HEK293 (cell line): Measurements from ENCODE around the gene ECI1.

Source experiments
- CTCF ChIA-PET: fragments of 350-600 bp; formaldehyde crosslinking; extraction: SDS; loops from one replicate; lab custom pipeline; 2021; ENCODE audit warnings: antibody characterized with exemption; lab: Yijun Ruan, JAX
- POLR2A ChIA-PET: fragments of 300-600 bp; formaldehyde crosslinking; extraction: SDS; loops from one replicate; lab custom pipeline; 2020; ENCODE audit warnings: antibody characterized with exemption, inconsistent platforms; lab: Yijun Ruan, JAX
- H3K27ac ChIP-seq: fragments of 200-500 bp; sonication (Bioruptor generic); 2 replicates; pipeline ENCODE4 v1.5.1; 2014; ENCODE audit warnings: low read depth, low read length, control low read depth, inconsistent platforms; ENCODE audit errors: extremely low read depth
- H3K36me3 ChIP-seq, 2 experiments: fragments of 200-500 bp in 1 of 2; sonication (Bioruptor generic) in 1 of 2; 1 replicate in 1 of 2; 2 replicates in 1 of 2; pipeline ENCODE4 v1.5.1; 2014 to 2017; ENCODE audit warnings: inconsistent platforms in 2 of 2, low read length in 2 of 2; ENCODE audit not compliant: control insufficient read depth in 2 of 2, insufficient read depth in 1 of 2
- H3K4me1 ChIP-seq: fragments of 200-500 bp; sonication (Bioruptor generic); 2 replicates; pipeline ENCODE4 v1.5.1; 2014; ENCODE audit warnings: mild to moderate bottlenecking, low read length, inconsistent platforms; ENCODE audit not compliant: control insufficient read depth, insufficient read depth
- H3K4me3 ChIP-seq: 2 replicates; pipeline ENCODE4 v1.5.1; 2011; ENCODE audit warnings: low read depth, mild to moderate bottlenecking, control low read depth, low read length, moderate library complexity
- H3K9me3 ChIP-seq: fragments of 200-500 bp; sonication (Bioruptor generic); 2 replicates; pipeline ENCODE4 v1.5.1; 2014; ENCODE audit warnings: low read depth, low read length, inconsistent platforms; ENCODE audit not compliant: control insufficient read depth, insufficient read depth
- BCL11B ChIP-seq: fragments of 450-650 bp; formaldehyde crosslinking; IDR thresholded peaks from 2 replicates; pipeline ENCODE4 v1.5.1; 2016; ENCODE audit warnings: low read depth, missing biosample characterization, missing genetic modification characterization
- FEZF1 ChIP-seq: fragments of 450-650 bp; formaldehyde crosslinking; IDR thresholded peaks from 2 replicates; pipeline ENCODE4 v1.5.1; 2016; ENCODE audit warnings: missing biosample characterization, missing genetic modification characterization
- GLIS2 ChIP-seq: fragments of 450-650 bp; formaldehyde crosslinking; IDR thresholded peaks from 2 replicates; pipeline ENCODE4 v1.5.1; 2016; ENCODE audit warnings: missing biosample characterization, missing genetic modification characterization
- ZBTB8A ChIP-seq: fragments of 450-650 bp; formaldehyde crosslinking; IDR thresholded peaks from 2 replicates; pipeline ENCODE4 v1.5.1; 2016; ENCODE audit warnings: missing biosample characterization, missing genetic modification characterization
- ZEB2 ChIP-seq: fragments of 450-650 bp; formaldehyde crosslinking; IDR thresholded peaks from 2 replicates; pipeline ENCODE4 v1.5.1; 2016; ENCODE audit warnings: missing biosample characterization, missing genetic modification characterization
- ZIC2 ChIP-seq: fragments of 450-650 bp; formaldehyde crosslinking; IDR thresholded peaks from 2 replicates; pipeline ENCODE4 v1.5.1; 2016; ENCODE audit warnings: missing biosample characterization, missing genetic modification characterization
- ZNF140 ChIP-seq: fragments of 450-650 bp; formaldehyde crosslinking; IDR thresholded peaks from 2 replicates; pipeline ENCODE4 v1.5.1; 2016; ENCODE audit warnings: missing biosample characterization, missing genetic modification characterization
- ZNF202 ChIP-seq: fragments of 450-650 bp; formaldehyde crosslinking; IDR thresholded peaks from 2 replicates; pipeline ENCODE4 v1.5.1; 2016; ENCODE audit warnings: missing biosample characterization, missing genetic modification characterization, borderline replicate concordance
- ZNF423 ChIP-seq: fragments of 450-650 bp; formaldehyde crosslinking; IDR thresholded peaks from 2 replicates; pipeline ENCODE4 v1.5.1; 2016; ENCODE audit warnings: missing biosample characterization, missing genetic modification characterization
- ZNF426 ChIP-seq: fragments of 450-650 bp; formaldehyde crosslinking; IDR thresholded peaks from 2 replicates; pipeline ENCODE4 v1.5.1; 2017; ENCODE audit warnings: missing biosample characterization, missing genetic modification characterization, mild to moderate bottlenecking, inconsistent platforms, moderate library complexity
- ZNF510 ChIP-seq: fragments of 450-650 bp; formaldehyde crosslinking; IDR thresholded peaks from 2 replicates; pipeline ENCODE4 v1.5.1; 2018; ENCODE audit warnings: mild to moderate bottlenecking, missing genetic modification characterization, missing biosample characterization; ENCODE audit not compliant: insufficient replicate concordance
- ZNF548 ChIP-seq: fragments of 450-650 bp; formaldehyde crosslinking; IDR thresholded peaks from 2 replicates; pipeline ENCODE4 v1.5.1; 2016; ENCODE audit warnings: missing biosample characterization, missing genetic modification characterization
- ZNF600 ChIP-seq: fragments of 450-650 bp; formaldehyde crosslinking; IDR thresholded peaks from 2 replicates; pipeline ENCODE4 v1.5.1; 2016; ENCODE audit warnings: missing biosample characterization, missing genetic modification characterization
- ZNF785 ChIP-seq: fragments of 450-650 bp; formaldehyde crosslinking; IDR thresholded peaks from 2 replicates; pipeline ENCODE4 v1.5.1; 2016; ENCODE audit warnings: missing biosample characterization, missing genetic modification characterization
- ZNF792 ChIP-seq: fragments of 450-650 bp; formaldehyde crosslinking; IDR thresholded peaks from 2 replicates; pipeline ENCODE4 v1.5.1; 2016; ENCODE audit warnings: missing biosample characterization, missing genetic modification characterization
- TF ChIP-seq, protein P1 (sequence below): fragments of 450-650 bp; formaldehyde crosslinking; IDR thresholded peaks from 2 replicates; pipeline ENCODE4 v1.5.1; 2016; ENCODE audit warnings: missing biosample characterization, missing genetic modification characterization
- TF ChIP-seq, protein P2 (sequence below): fragments of 450-650 bp; formaldehyde crosslinking; IDR thresholded peaks from 2 replicates; pipeline ENCODE4 v1.5.1; 2017; ENCODE audit warnings: missing biosample characterization, missing genetic modification characterization

The ECI1 gene

DNA sequence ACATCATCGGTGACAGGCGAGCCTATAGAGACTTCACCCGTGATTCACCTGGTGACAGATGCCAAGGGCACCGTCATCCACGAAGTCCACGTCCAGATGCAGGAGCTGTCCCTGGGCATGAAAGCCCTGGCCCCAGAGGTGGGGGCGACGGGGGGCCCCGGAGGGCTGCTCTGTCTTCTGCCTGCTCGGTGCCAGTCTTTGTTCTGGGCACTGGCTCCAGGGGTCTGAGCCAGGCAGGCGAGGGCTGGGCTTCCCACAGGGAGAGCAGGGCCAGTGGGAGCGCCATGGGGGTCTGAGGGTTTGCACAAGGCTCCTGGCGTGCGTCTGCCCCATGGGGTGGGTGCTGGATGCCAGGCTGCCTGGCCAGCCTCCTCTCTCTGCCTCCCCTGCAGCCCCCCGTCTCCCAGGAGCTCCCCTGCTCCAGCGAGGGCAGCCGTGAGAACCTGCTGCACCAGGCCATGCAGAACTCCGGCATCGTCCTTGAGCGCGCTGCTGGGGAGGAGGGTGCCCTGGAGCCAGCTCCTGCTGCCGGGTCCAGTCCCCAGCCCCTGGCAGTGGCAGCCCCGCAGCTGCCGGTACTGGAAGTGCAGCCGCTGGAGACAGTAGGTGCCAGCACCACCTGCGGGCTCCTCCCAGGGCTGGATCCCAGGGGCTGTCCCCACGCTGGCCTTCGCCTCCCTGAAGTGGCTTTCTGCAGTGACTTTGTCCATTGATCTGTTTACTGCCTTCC, 18.2 kb downstream of the ECI1 start:
- no peak overlapping the region for H3K27ac ChIP-seq
- TF ChIP-seq, protein P1, sequence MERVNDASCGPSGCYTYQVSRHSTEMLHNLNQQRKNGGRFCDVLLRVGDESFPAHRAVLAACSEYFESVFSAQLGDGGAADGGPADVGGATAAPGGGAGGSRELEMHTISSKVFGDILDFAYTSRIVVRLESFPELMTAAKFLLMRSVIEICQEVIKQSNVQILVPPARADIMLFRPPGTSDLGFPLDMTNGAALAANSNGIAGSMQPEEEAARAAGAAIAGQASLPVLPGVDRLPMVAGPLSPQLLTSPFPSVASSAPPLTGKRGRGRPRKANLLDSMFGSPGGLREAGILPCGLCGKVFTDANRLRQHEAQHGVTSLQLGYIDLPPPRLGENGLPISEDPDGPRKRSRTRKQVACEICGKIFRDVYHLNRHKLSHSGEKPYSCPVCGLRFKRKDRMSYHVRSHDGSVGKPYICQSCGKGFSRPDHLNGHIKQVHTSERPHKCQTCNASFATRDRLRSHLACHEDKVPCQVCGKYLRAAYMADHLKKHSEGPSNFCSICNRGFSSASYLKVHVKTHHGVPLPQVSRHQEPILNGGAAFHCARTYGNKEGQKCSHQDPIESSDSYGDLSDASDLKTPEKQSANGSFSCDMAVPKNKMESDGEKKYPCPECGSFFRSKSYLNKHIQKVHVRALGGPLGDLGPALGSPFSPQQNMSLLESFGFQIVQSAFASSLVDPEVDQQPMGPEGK (tag by site-specific recombination) = 0 out of 2 replicates have a peak, but pooled peaks have one; percentile 12
- TF ChIP-seq ZIC2 (0 out of 2 replicates have a peak, but pooled peaks have one; percentile 34), ZNF423 (tag by site-specific recombination) (no peak), ZNF140 (tag by site-specific recombination) (no peak), ZNF600 (0 out of 2 replicates have a peak, but pooled peaks have one; percentile 8)
- TF ChIP-seq, protein P2, sequence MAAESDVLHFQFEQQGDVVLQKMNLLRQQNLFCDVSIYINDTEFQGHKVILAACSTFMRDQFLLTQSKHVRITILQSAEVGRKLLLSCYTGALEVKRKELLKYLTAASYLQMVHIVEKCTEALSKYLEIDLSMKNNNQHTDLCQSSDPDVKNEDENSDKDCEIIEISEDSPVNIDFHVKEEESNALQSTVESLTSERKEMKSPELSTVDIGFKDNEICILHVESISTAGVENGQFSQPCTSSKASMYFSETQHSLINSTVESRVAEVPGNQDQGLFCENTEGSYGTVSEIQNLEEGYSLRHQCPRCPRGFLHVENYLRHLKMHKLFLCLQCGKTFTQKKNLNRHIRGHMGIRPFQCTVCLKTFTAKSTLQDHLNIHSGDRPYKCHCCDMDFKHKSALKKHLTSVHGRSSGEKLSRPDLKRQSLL (tag by site-specific recombination) = peak; percentile 68; the same call in 1 of the 2 replicates
- no peaks in the 10 kb centered on the region for H3K9me3 ChIP-seq
- POLR2A ChIA-PET = interaction anchor here (0.9 to 2.0 kb wide), 4 partner anchors 10 to 78 kb away, joined by 3 to 6 read pairs (median 4); partner anchors contain the start of genes E4F1, ECI1 and TRAF7
- CTCF ChIA-PET = no interaction called here
- H3K4me3 ChIP-seq = no peak overlapping the region
- peaks cover 0 to 76% of the 10 kb centered on the region in 2 experiments; a peak in 1 of 3 replicates for H3K36me3 ChIP-seq
- peaks cover 4% of the 10 kb centered on the region; the same call in 1 of the 2 replicates for H3K4me1 ChIP-seq

DNA sequence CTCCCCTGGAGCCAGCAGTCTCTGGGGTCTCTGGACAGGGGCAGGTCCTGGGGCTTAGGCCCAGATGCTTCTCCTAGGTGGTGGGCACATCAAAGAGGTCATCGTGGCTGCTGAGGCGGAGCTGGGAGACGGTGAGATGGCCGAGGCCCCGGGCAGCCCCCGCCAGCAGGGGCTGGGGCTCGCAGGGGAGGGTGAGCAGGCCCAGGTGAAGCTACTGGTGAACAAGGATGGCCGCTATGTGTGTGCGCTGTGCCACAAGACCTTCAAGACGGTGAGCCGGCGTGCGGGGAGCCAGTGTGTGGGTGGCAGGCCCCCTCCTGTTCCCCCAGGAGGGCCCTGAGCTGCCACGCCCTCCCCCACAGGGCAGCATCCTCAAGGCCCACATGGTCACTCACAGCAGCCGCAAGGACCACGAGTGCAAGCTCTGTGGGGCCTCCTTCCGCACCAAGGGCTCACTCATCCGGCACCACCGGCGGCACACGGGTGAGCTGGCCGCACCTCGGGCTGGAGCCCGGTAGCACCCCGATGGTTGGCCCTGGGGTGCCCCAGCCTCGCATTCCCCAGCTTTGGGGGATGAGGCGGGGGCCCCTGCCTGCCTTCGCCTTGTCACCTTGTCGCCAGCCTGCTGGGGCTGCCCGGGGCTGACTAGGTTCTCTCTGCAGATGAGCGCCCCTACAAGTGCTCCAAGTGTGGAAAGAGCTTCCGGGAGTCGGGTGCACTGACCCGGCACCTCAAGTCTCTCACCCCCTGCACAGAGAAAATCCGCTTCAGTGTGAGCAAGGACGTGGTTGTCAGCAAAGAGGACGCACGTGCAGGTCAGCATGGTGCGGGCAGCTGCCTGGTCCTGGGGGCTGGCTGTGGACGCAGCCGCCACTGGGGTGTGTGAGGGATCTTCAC, 19.0 kb downstream of the ECI1 start:
- POLR2A ChIA-PET = interaction anchor here (0.8 to 2.0 kb wide), 5 partner anchors 9 to 77 kb away, joined by 3 to 6 read pairs (median 3); partner anchors contain the start of genes E4F1, ECI1, PGP and TRAF7
- TF ChIP-seq ZNF548 (tag by site-specific recombination) (no peak), ZNF510 (tag by site-specific recombination) (no peak), ZEB2 (tag by site-specific recombination) (no peak), ZNF426 (tag by site-specific recombination) (no peak), ZNF785 (tag by site-specific recombination) (no peak), ZNF600 (0 out of 2 replicates have a peak, but pooled peaks have one; percentile 35), ZNF792 (tag by site-specific recombination) (no peak), ZBTB8A (tag by site-specific recombination) (no peak), BCL11B (tag by site-specific recombination) (no peak), GLIS2 (peak; percentile 57), ZNF202 (no peak), FEZF1 (tag by site-specific recombination) (no peak)
- H3K36me3 ChIP-seq = peaks cover 0 to 80% of the 10 kb centered on the region in 2 experiments; a peak in 1 of 3 replicates
- H3K9me3 ChIP-seq = no peaks in the 10 kb centered on the region
- H3K4me1 ChIP-seq = peaks cover 4% of the 10 kb centered on the region; the same call in 1 of the 2 replicates
- no peak overlapping the region for H3K27ac ChIP-seq
- no peak overlapping the region for H3K4me3 ChIP-seq
- CTCF ChIA-PET = no interaction called here
